ENCODE data around the gene PALLD. TPM values are rescaled to one million over a fixed set of nuclear protein-coding genes. Genes with fewer than 3 reads are reported as not detected.
A peak's percentile ranks its signal among the peaks of the same experiment; 100 is the strongest.

Gene PALLD
- total and polyA plus RNA-seq, 2 of the 8 experiments (the other 6 are each of a cell fraction or from before 2014, with no cell fraction given) = 10.5 to 25.0 TPM

GRCh38 chr4:168917138-168917779 is 420.4 kb downstream of the PALLD start:
- Histone ChIP-seq H3K79me1 (ENCODE audit: low read depth, low read length) (no peaks in the 10 kb centered on the region), H3K23me2 (ENCODE audit: low read depth, low read length) (no peaks in the 10 kb centered on the region), H4K91ac (replicated peaks; ENCODE audit: insufficient read length, low read length) (no peak overlapping the region), H3K4ac (replicated peaks; ENCODE audit: insufficient read length, low read depth, low read length) (no peak overlapping the region), H3K23ac (ENCODE audit: insufficient read length) (no peak overlapping the region), H2BK20ac (ENCODE audit: low read length) (no peak overlapping the region), H4K8ac (ENCODE audit: extremely low read depth, insufficient read depth, low read length) (no peak overlapping the region), H2BK5ac (ENCODE audit: low read depth, low read length) (no peak overlapping the region), H3K27ac (ENCODE audit: low read depth, low read length) (no peak overlapping the region), H3K18ac (ENCODE audit: extremely low read depth, low read length) (no peak overlapping the region), H3K9ac (replicated peaks in 1 of 4; ENCODE audit: extremely low read depth in 1 of 4, low read depth in 3 of 4, low read length in 3 of 4) (no peak overlapping the region), H3K27me3 (replicated peaks in 1 of 4; ENCODE audit: control insufficient read depth in 3 of 4, extremely low read depth in 1 of 4, insufficient read depth in 3 of 4, low read length in 3 of 4) (no peaks in the 10 kb centered on the region), H3K56ac (replicated peaks; ENCODE audit: insufficient read length, low read depth, low read length) (no peak overlapping the region), H4K20me1 (replicated peaks in 1 of 2; ENCODE audit: control insufficient read depth in 1 of 2, insufficient read depth in 2 of 2, low read length in 2 of 2) (no peaks in the 10 kb centered on the region), H2BK12ac (ENCODE audit: low read depth, low read length) (no peak overlapping the region), H2AFZ (ENCODE audit: low read length) (no peak overlapping the region), H3K14ac (ENCODE audit: insufficient read length) (no peak overlapping the region), H4K5ac (ENCODE audit: insufficient read length, low read depth, low read length) (no peak overlapping the region), H3K79me2 (ENCODE audit: control insufficient read depth in 1 of 2, insufficient read depth in 2 of 2, low read length in 2 of 2) (no peaks in the 10 kb centered on the region), H3K4me1 (replicated peaks in 1 of 4; ENCODE audit: control insufficient read depth in 3 of 4, insufficient read depth in 4 of 4, low read length in 3 of 4) (peaks cover 0 to 14% (median 9%) of the 10 kb centered on the region in 4 experiments; a peak in 4 of 7 replicates), H3K4me2 (ENCODE audit: insufficient read depth in 1 of 2, low read depth in 2 of 2, low read length in 2 of 2) (no peak overlapping the region), H3K9me3 (ENCODE audit: insufficient read depth in 2 of 2, low read depth in 1 of 2, low read length in 1 of 2) (no peaks in the 10 kb centered on the region), H3K4me3 (ENCODE audit: extremely low read depth in 1 of 4, insufficient read depth in 2 of 4, low read depth in 3 of 4, low read length in 4 of 4) (no peak overlapping the region), H2AK5ac (ENCODE audit: low read depth, low read length) (no peak overlapping the region), H2BK120ac (replicated peaks; ENCODE audit: low read depth, low read length) (no peak overlapping the region), H2BK15ac (ENCODE audit: low read length) (no peak overlapping the region), H3K36me3 (ENCODE audit: control insufficient read depth in 2 of 4, insufficient read depth in 4 of 4, low read length in 3 of 4) (peaks cover 0 to 10% (median 1%) of the 10 kb centered on the region in 4 experiments; a peak in 4 of 8 replicates)
- CTCF ChIA-PET (ENCODE audit: partially characterized antibody) = interaction anchor here (0.6 to 2.0 kb wide), 20 partner anchors 9 to 736 kb away, joined by 3 to 16 read pairs (median 3); no protein-coding TSS in a partner anchor
- 84% methylated on average over 8 of the region's 8 CpGs; no CpG with 5 or more reads in 1 of the 2 experiments for whole genome bisulfite sequencing, 2 experiments (ENCODE audit: extremely low coverage in 1 of 2, insufficient coverage in 1 of 2, insufficient read length in 1 of 2, insufficient replicate concordance in 2 of 2, low coverage in 1 of 2, low lambda C conversion rate in 2 of 2, missing lambda C conversion rate in 1 of 2)
- POLR2A ChIA-PET (ENCODE audit: partially characterized antibody) = no interaction called here
- FAIRE-seq = no peak
- DNase-seq (ENCODE audit: low read depth in 1 of 2, low spot score in 2 of 2) = no peak
- TF ChIP-seq RBBP5 (IDR thresholded peaks at IDR 0.05; ENCODE audit: borderline replicate concordance, low read depth, low read length) = no peak
- no peak for TF ChIP-seq TBP (IDR thresholded peaks at IDR 0.05; ENCODE audit: low read depth, low read length)
- TF ChIP-seq RAD21 (IDR thresholded peaks at IDR 0.05 in 1 of 2, conservative IDR thresholded peaks at IDR 0.05 in 1 of 2; ENCODE audit: low read depth in 2 of 2, low read length in 2 of 2) = peak; percentile 43 to 48; a peak in 3 of 4 replicates
- no peak for TF ChIP-seq BCL11A (IDR thresholded peaks at IDR 0.05; ENCODE audit: low read depth in 2 of 2, low read length in 2 of 2)

Data from H1 (cell line).